GM19023 (cell line): Measurements from ENCODE around the gene FBXL13.
"Not testable (repeated sequence)": the region's sequence is repeated elsewhere in the genome, so short reads cannot be mapped to it uniquely, and the experiment has no call there.

Experiments
- ATAC-seq: cut with Tn5 transposase; IDR thresholded peaks from one replicate; pipeline ENCODE4 v1.9.1; 2021; ENCODE audit warnings: mild to moderate bottlenecking, moderate library complexity; ENCODE audit not compliant: unreplicated experiment

The FBXL13 gene

GRCh38 chr7:102869195-102869594 is 205.4 kb downstream of the FBXL13 start:
- no peak for ATAC-seq

DNA sequence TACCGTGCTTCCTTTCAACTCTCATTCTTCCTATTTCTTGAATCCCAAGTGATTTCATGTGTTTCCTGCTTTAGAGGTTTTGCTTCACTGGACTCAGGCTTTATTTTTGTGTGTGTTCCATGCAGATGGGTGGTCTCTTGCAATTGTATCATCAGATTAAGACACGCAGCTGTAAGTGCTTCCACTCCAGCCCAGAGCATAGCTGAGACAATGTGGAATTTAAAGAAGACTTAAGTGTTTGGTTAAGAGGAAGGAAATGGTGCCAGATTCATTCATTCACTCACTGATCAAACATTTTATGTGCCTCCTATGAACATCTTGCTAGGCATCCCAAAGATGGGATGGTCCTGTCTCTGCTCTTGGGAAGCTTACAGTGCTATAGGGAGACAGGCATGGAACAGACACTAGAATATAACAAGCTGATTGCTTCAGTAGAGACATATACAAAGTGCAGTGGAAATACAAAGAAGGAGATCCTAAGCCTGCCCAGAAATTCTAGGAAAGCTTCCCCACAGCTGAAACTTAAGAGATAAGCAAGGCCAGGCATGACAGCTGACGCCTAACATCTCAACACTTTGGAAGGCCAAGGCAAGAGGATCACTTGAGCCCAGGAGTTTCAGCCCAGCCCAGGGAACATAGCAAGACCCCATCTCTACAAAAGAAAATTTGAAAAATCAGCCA is 207.9 kb downstream of the FBXL13 start:
- ATAC-seq = no peak

GRCh38 chr7:102864958-102865357 is 209.6 kb downstream of the FBXL13 start:
- no peak for ATAC-seq

DNA sequence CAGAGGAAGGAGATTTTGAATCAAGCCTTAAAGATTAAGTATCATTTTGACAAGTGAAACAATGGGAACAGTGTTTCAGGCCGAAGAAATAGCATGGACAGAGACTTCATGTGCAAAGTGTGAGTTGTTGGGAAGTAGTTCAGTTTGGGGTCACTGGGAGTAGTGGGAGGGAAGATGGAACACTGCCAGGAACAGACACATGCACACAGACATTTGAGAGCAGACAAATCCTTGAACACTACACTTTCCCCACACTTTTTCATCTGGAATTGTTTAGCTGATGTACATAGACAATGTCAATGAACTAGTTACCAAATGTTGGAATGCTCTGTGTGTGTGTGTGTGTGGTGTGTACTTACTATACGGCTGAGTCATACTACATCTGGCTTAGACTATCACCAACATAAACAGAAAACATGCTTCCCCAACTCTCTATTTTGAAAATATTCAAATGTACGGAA is 214.2 kb downstream of the FBXL13 start:
- no peak for ATAC-seq

DNA sequence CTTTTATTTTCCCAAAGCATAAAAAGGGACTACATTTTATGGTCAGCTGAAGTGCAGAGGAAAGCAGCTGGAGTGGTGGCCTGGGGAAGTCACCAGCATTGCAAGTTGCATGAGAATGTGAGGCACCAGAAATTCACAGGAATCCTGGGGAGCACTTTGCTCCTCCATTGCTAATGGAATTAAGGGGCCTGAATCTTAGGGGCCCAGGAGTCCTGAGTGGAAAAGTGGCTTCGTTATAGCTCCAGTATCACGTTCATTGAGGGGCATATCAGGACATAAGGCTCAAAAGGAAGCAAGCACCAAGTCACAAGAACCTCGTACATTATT is 214.8 kb downstream of the FBXL13 start:
- no peak for ATAC-seq

DNA sequence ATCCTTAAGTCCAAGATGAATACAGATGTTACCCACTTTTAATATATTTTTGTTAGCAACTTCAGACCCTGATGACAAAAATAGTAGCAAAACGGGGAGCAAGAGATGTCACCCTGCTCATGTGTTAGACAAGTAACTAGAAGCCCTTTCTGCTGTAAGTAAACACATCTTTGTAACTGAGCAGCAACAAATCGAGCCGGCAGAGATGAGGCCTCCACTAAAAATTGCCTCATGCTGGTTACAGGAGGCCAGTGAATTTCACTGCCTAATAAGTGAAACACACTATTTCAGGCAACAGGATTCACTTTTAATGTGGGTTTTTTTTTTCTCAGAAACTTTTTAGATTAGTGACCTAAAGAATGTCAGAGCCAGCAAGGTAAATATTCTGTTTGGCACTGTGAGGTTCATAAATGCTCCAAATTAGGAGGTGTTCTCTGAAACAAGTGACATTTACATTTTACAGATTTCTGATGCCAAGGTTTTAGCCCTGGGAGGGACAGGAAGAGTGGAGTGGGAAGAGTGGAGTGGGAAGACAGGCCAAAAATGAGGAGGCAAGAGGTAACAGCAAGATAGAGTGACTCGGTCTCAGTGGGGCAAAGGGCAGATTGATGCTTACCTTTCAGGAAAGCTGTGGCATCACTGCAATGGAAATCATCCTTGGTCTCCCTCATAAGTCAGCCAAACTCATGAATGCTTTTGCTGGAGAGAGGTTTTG is 215.4 kb downstream of the FBXL13 start:
- no peak for ATAC-seq

- no peak for ATAC-seq
Observed at GRCh38 chr7:102856036-102856435, 218.6 kb downstream of the FBXL13 start.

- ATAC-seq = no peak
Observed at GRCh38 chr7:102849538-102849937, 225.1 kb downstream of the FBXL13 start.

DNA sequence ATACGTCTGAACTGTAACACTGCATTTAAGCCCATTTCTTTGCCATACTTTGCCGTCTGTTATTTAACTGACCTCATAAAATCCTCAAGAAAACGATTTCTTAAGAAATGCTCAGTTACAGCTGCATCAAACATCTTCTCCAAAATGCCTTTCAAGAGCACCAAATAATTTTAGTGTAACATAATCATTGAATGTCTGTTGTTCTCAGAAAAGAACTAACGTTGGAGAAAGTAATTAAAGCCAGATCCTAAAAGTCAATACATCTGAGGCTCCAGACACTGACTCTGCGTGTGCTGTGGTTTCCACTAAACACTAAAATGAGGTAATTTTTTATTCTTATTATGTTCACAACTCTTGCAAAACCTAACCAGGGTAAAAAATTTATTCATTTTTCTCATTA is 225.5 kb downstream of the FBXL13 start:
- ATAC-seq = no peak

- ATAC-seq = no peak
Observed at GRCh38 chr7:102845346-102845745, 229.2 kb downstream of the FBXL13 start.

GRCh38 chr7:102843850-102844249 is 230.7 kb downstream of the FBXL13 start:
- peak; percentile 87 for ATAC-seq

DNA sequence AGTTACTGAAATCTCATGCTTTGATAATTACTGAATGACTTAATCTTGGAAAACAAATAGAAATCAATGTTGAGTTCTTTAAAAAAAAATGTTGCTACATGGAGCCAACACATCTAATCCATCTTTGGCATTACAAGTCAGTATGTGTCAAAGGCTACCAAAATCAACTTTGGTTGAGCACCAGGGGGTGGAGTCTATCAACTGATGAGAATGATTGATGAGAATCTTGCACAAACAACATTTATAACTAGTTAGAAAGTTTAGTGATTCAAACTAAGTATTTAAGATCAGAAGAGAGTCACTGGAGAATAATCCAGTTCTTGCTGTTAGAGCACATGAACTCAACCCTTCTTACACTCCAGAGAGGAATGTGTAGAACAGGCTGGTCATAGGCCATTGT is 232.3 kb downstream of the FBXL13 start:
- no peak for ATAC-seq

GRCh38 chr7:102841290-102841689 is 233.3 kb downstream of the FBXL13 start:
- ATAC-seq = no peak

GRCh38 chr7:102840404-102840803 is 234.2 kb downstream of the FBXL13 start:
- ATAC-seq = no peak

GRCh38 chr7:102838572-102839101 is 236.0 kb downstream of the FBXL13 start:
- ATAC-seq = not testable (repeated sequence)

- no peak for ATAC-seq
Observed at GRCh38 chr7:102837802-102838201, 236.8 kb downstream of the FBXL13 start.

GRCh38 chr7:102836977-102837376 is 237.6 kb downstream of the FBXL13 start:
- ATAC-seq = no peak

- ATAC-seq = no peak
Observed at GRCh38 chr7:102836191-102836919, 238.2 kb downstream of the FBXL13 start.

DNA sequence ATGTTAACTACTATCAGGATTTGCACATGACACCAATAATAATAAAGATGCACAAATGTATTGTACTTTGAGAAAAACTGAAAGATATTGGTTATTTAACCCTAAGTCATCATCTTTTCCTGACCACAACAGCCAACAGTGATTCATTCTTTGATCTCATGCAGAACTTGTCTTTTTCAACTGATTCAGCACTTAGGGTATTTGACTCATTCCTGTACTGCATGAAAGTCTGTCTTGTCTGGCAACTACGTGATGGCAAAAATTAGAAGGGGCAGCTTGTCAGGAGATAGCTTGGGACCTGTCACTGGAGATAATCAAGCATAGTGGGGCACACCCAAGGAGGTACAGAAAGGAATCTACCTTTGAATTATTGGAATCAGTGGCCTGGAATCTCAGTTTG is 239.6 kb downstream of the FBXL13 start:
- peak; percentile 80 for ATAC-seq

- ATAC-seq = no peak
Observed at GRCh38 chr7:102834466-102834865, 240.1 kb downstream of the FBXL13 start.

DNA sequence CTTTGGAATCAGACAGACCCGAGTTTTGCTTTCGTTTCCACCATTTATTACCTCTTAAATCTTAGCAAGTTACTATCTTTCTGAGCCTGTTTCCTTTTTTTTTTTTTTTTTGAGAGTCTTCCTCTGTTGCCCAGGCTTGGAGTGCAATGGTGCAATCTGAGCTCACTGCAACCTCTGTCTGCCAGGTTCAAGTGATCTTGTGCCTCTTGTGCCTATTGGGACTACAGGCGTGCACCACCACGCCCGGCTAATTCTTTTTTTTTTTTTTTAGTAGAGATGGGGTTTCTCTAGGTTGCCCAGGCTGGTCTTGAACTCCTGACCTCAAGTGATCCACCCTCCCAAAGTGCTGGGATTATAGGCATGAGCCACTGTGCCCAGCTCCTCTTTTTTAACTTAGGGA is 241.3 kb downstream of the FBXL13 start:
- ATAC-seq = no peak

DNA sequence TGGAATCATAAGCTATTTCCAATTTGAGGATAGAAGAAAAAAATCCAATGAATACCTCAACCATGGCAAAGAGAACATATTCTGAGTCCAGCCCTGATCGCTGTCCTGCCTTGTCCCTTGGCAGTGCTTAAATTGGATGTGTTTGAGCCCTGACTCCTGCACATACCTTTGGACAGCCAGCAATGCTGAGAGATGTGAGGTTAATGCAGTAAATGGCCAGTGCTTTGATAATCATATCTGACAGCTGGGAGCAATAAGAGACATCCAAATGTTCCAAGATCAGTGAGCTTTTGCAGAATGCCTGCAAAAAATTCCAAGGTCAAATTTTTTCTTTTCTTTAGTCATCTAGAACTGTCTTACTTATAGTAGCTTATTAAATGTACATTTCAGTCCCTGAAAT is 241.9 kb downstream of the FBXL13 start:
- ATAC-seq = no peak
